Esophagus muscularis mucosa (tissue), 4 donors: Measurements from ENCODE around the gene SRPK3. TPM values are rescaled to one million over a fixed set of nuclear protein-coding genes. Genes with fewer than 3 reads are reported as not detected.

Source experiments
- DNase-seq: peaks from one replicate; pipeline ENCODE4 v3.0.0-alpha.2; 2017; ENCODE audit errors: extremely low spot score
- H3K27ac ChIP-seq, 4 donors: fragments of 200-600 bp; sonication (generic); replicated peaks in 1 of 4; 1 replicate in 3 of 4; 2 replicates in 1 of 4; pipeline ENCODE4 v1.5.1; 2016 to 2019; ENCODE audit warnings: mild to moderate bottlenecking in 1 of 4
- H3K27me3 ChIP-seq, 4 donors: fragments of 200-600 bp; sonication (generic); one replicate each; pipeline versions ENCODE4 v1.5.1 to v1.6.0; 2016 to 2019
- H3K36me3 ChIP-seq, 4 donors: fragments of 200-600 bp; sonication (generic); one replicate each; pipeline ENCODE4 v1.5.1; 2016 to 2019
- H3K4me1 ChIP-seq, 4 donors: fragments of 200-600 bp; sonication (generic); one replicate each; pipeline ENCODE4 v1.5.1; 2016 to 2019
- H3K4me3 ChIP-seq, 4 donors: fragments of 200-600 bp; sonication (generic); 1 replicate in 2 of 4; 2 replicates in 2 of 4; pipeline ENCODE4 v1.5.1; 2016 to 2019; ENCODE audit warnings: mild to moderate bottlenecking in 4 of 4, moderate library complexity in 1 of 4
- H3K9me3 ChIP-seq, 4 donors: fragments of 200-600 bp; sonication (generic); 1 replicate in 3 of 4; 2 replicates in 1 of 4; pipeline ENCODE4 v1.5.1; 2016 to 2019
- CTCF ChIP-seq, 3 experiments: fragments of 200-600 bp in 2 of 3; fragments of 450-650 bp in 1 of 3; sonication (generic) in 2 of 3; IDR thresholded peaks; one replicate each; pipeline ENCODE4 v1.5.1; 2017 to 2019; ENCODE audit warnings: antibody characterized with exemption in 3 of 3, mild to moderate bottlenecking in 2 of 3, moderate library complexity in 1 of 3
- EP300 ChIP-seq: sonication (generic); formaldehyde crosslinking; IDR thresholded peaks from one replicate; pipeline ENCODE4 v1.6.1; 2017; ENCODE audit warnings: antibody characterized with exemption
- POLR2A ChIP-seq: fragments of 450-650 bp; IDR thresholded peaks from one replicate; pipeline ENCODE4 v1.6.1; 2017; ENCODE audit warnings: antibody characterized with exemption, moderate library complexity, mild to moderate bottlenecking, low read depth
- POLR2AphosphoS5 ChIP-seq, 2 donors: sonication (generic); formaldehyde crosslinking; IDR thresholded peaks; one replicate each; pipeline ENCODE4 v1.6.1; 2017; ENCODE audit warnings: antibody characterized with exemption in 2 of 2
- WGBS: methylation state at CpG from one replicate; pipeline ENCODE4 v1.1.5; 2018; 5-methylcytosine and 5-hydroxymethylcytosine counted together
- intact Hi-C: fragments of 100-400 bp; cut with DNase I; formaldehyde crosslinking; loops from one replicate; pipeline ENCODE4 v1.15.1; 2023
- total RNA-seq, 4 donors: library from RNA; depleted of rRNA; stranded (reverse); fragments of >200 nt; gene quantifications; one replicate each; pipeline versions ENCODE4 v1.1.0 to v1.2.1, GENCODE V29; 2016

The SRPK3 gene
- total RNA-seq, 4 donors from 2014 or later = 0.52 to 2.2 (median 1.1) TPM

GRCh38 chrX:153804621-153805020 is 23.8 kb downstream of the SRPK3 start:
- Histone ChIP-seq H3K27me3 (no peaks in the 10 kb centered on the region), H3K4me1 (no peaks in the 10 kb centered on the region), H3K9me3 (no peaks in the 10 kb centered on the region), H3K27ac (no peak overlapping the region), H3K4me3 (no peak overlapping the region), H3K36me3 (peaks cover 0 to 25% (median 4%) of the 10 kb centered on the region in 4 donors)
- no peak for DNase-seq
- intact Hi-C loops = no loop called here
- WGBS = 92% methylated on average over 21 of the region's 25 CpGs
- TF ChIP-seq EP300 (no peak), POLR2AphosphoS5 (IDR thresholded peaks at IDR 0.05) (no peak), POLR2A (no peak), CTCF (IDR thresholded peaks at IDR 0.05) (no peak)

- TF ChIP-seq CTCF (IDR thresholded peaks at IDR 0.05) (no peak), POLR2A (no peak), POLR2AphosphoS5 (IDR thresholded peaks at IDR 0.05) (no peak), EP300 (no peak)
- Histone ChIP-seq H3K27me3 (no peaks in the 10 kb centered on the region), H3K4me1 (no peaks in the 10 kb centered on the region), H3K4me3 (no peak overlapping the region), H3K27ac (no peak overlapping the region), H3K9me3 (peaks cover 0 to 4% (median 0%) of the 10 kb centered on the region in 4 donors), H3K36me3 (peaks cover 0 to 25% (median 4%) of the 10 kb centered on the region in 4 donors)
- WGBS = 83% methylated on average over 13 of the region's 13 CpGs
- DNase-seq = no peak
- intact Hi-C loops = no loop called here
These were observed 24.6 kb downstream of the SRPK3 start for GRCh38 chrX:153805436-153805835.

- DNase-seq = no peak
- peaks cover 0 to 25% (median 4%) of the 10 kb centered on the region in 4 donors for H3K36me3 ChIP-seq
- 93% methylated on average over 12 of the region's 28 CpGs for WGBS
- H3K9me3 ChIP-seq = peaks cover 0 to 4% (median 0%) of the 10 kb centered on the region in 4 donors
- no peak overlapping the region for H3K4me3 ChIP-seq
- no peaks in the 10 kb centered on the region for H3K4me1 ChIP-seq
- no peaks in the 10 kb centered on the region for H3K27me3 ChIP-seq
- H3K27ac ChIP-seq = no peak overlapping the region
- TF ChIP-seq POLR2AphosphoS5 (IDR thresholded peaks at IDR 0.05) (no peak), CTCF (IDR thresholded peaks at IDR 0.05) (no peak), POLR2A (no peak)
- intact Hi-C loops = no loop called here
These were observed 26.2 kb downstream of the SRPK3 start for GRCh38 chrX:153806999-153807575.

GRCh38 chrX:153807976-153808375 is 27.1 kb downstream of the SRPK3 start:
- no peak overlapping the region for H3K27ac ChIP-seq
- peaks cover 0 to 4% (median 0%) of the 10 kb centered on the region in 4 donors for H3K9me3 ChIP-seq
- H3K36me3 ChIP-seq = peaks cover 0 to 25% (median 4%) of the 10 kb centered on the region in 4 donors
- DNase-seq = no peak
- no peaks in the 10 kb centered on the region for H3K4me1 ChIP-seq
- H3K4me3 ChIP-seq = no peak overlapping the region
- TF ChIP-seq POLR2AphosphoS5 (IDR thresholded peaks at IDR 0.05) = no peak
- no peak for TF ChIP-seq EP300
- no peak for TF ChIP-seq POLR2A
- no peak for TF ChIP-seq CTCF (IDR thresholded peaks at IDR 0.05)
- intact Hi-C loops = no loop called here
- H3K27me3 ChIP-seq = no peaks in the 10 kb centered on the region
- WGBS = 87% methylated on average over 10 of the region's 19 CpGs

GRCh38 chrX:153812220-153812619 is 31.4 kb downstream of the SRPK3 start:
- WGBS = 72% methylated on average over 12 of the region's 14 CpGs
- peaks cover 0 to 4% (median 0%) of the 10 kb centered on the region in 4 donors for H3K9me3 ChIP-seq
- intact Hi-C loops = no loop called here
- H3K36me3 ChIP-seq = no peaks in the 10 kb centered on the region
- H3K27ac ChIP-seq = no peak overlapping the region
- no peak for TF ChIP-seq CTCF (IDR thresholded peaks at IDR 0.05)
- TF ChIP-seq EP300 = no peak
- no peak for TF ChIP-seq POLR2AphosphoS5 (IDR thresholded peaks at IDR 0.05)
- TF ChIP-seq POLR2A = no peak
- no peak for DNase-seq
- no peak overlapping the region for H3K4me3 ChIP-seq
- H3K27me3 ChIP-seq = no peaks in the 10 kb centered on the region
- no peaks in the 10 kb centered on the region for H3K4me1 ChIP-seq
